ENCODE results near the gene TMC3.

DNA sequence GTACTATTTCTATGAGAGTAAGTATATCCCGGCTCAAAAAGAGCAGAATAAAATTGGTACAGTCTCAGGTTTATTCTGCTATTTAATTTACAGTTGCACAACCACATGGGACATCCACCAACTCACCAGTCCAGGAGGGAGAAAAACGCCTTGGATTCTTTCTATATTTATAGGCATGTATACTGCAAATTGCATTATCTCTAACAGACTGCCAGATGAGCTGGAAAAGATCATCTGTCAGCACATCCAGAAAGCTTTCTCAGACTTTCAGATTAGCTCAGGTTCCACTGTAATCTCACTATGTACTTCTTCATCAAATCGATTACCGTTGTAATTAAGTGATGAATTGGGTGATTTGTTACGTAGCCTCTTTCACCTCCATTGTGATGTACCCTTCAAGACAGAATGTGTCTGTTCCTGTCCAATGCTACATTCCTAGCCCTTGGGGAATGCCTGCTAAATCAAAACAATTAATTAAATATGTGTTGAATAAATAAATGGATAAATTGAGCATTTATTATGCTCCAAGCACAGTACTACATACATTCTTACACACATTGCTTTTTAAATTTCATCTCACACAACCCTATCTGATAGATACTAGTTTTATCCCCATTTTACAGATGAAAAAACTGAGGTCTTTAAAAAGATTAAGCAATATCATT lies 38.1 kb upstream of the TMC3 start:
- TF ChIP-seq, protein P1, sequence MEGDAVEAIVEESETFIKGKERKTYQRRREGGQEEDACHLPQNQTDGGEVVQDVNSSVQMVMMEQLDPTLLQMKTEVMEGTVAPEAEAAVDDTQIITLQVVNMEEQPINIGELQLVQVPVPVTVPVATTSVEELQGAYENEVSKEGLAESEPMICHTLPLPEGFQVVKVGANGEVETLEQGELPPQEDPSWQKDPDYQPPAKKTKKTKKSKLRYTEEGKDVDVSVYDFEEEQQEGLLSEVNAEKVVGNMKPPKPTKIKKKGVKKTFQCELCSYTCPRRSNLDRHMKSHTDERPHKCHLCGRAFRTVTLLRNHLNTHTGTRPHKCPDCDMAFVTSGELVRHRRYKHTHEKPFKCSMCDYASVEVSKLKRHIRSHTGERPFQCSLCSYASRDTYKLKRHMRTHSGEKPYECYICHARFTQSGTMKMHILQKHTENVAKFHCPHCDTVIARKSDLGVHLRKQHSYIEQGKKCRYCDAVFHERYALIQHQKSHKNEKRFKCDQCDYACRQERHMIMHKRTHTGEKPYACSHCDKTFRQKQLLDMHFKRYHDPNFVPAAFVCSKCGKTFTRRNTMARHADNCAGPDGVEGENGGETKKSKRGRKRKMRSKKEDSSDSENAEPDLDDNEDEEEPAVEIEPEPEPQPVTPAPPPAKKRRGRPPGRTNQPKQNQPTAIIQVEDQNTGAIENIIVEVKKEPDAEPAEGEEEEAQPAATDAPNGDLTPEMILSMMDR (IDR thresholded peaks at IDR 0.05), result no peak
- TF ChIP-seq POLR2AphosphoS5 (IDR thresholded peaks at IDR 0.05), result no peak
- TF ChIP-seq EP300 (IDR thresholded peaks at IDR 0.05), result no peak
- no peak for TF ChIP-seq POLR2A (IDR thresholded peaks at IDR 0.05; ENCODE audit: low read depth)

All from esophagus muscularis mucosa (tissue), 4 donors.